RWPE1 (cell line): Measurements from ENCODE around the gene TPM2.

Experiments used
- CTCF ChIA-PET: fragments of 350-600 bp; sonication (Branson Sonifier 250); formaldehyde crosslinking; extraction: SDS; loops from one replicate; lab custom pipeline; 2021; lab: Yijun Ruan, JAX
- POLR2A ChIA-PET: fragments of 400-600 bp; formaldehyde crosslinking; extraction: SDS; loops from one replicate; lab custom pipeline; 2020; ENCODE audit warnings: antibody characterized with exemption; ENCODE audit not compliant: low non-redundant PET; lab: Yijun Ruan, JAX
- DNase-seq: peaks from one replicate; pipeline ENCODE4 v3.0.0; 2012; ENCODE audit warnings: low spot score
- H3K27ac ChIP-seq: fragments of 450-650 bp; 2 replicates; pipeline ENCODE4 v1.5.1; 2017
- CTCF ChIP-seq: fragments of 450-650 bp; conservative IDR thresholded peaks from 2 replicates; pipeline ENCODE4 v1.5.1; 2017; ENCODE audit warnings: low read depth, mild to moderate bottlenecking

Gene TPM2

DNA sequence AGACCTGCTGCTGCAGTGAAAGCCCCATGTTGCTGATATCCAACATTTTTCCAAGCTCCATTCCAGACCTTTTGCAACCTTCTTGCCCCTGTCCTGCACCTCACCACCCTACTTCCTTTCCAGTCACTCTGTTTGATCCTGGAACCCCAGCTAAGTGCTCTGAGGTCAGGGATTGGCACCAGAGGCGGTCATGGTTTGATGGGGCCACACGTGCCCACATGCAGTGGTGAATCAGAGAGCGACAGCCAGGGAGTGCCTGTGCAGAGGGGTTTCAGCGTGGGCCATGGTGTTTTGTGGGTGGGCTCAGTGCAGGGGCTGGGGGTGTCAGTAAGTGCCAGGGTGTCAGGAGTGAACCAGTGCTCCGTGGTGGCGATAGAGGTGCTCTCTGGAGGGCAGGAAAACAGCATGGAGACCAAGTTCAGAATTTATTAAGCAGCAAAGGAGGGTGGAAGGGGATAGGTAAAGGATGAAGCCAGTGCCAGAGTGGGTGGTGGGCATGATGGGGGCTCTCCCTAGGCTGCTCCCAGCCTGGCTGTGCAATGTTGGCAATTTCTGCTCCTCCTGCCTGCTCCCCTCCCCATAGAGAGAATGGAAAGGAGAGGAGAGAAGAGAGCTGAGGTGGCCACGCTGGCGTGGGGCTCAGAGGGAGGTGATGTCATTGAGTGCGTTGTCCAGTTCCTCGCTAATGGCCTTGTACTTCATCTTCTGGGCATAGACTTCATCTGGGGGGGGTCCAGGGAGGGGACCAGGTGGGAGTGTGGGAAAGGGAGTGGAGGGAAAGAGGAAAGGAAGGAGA, 7.0 kb downstream of the TPM2 start:
- CTCF ChIA-PET: interaction anchor here (1.0 kb wide), 1 partner anchor 14 kb away, joined by 5 read pairs; no protein-coding TSS in a partner anchor
- TF ChIP-seq CTCF: no peak
- no peak for DNase-seq
- POLR2A ChIA-PET: no interaction called here
- H3K27ac ChIP-seq: peak overlapping the region; percentile 60

DNA sequence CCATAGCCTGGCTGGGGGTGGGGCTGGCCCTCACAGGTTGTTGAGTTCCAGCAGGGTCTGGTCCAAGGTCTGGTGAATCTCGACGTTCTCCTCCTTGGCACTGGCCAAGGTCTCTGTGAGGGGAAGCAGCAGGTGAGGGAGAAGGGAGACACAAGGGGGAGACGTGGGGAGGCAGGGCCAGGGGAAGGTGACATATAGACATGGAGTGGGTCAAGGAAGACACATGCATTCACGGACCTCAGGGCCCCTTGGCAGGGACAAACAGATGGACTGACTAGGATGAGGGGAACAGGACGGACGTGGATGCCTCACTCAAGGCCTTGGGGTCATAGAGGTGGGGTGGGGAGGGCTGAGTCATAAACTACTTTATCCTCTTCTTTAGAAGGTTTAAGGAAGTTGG, 7.7 kb downstream of the TPM2 start:
- DNase-seq: no peak
- H3K27ac ChIP-seq: peak overlapping the region; percentile 60
- ChIA-PET POLR2A (no interaction called here), CTCF (no interaction called here)
- no peak for TF ChIP-seq CTCF

DNA sequence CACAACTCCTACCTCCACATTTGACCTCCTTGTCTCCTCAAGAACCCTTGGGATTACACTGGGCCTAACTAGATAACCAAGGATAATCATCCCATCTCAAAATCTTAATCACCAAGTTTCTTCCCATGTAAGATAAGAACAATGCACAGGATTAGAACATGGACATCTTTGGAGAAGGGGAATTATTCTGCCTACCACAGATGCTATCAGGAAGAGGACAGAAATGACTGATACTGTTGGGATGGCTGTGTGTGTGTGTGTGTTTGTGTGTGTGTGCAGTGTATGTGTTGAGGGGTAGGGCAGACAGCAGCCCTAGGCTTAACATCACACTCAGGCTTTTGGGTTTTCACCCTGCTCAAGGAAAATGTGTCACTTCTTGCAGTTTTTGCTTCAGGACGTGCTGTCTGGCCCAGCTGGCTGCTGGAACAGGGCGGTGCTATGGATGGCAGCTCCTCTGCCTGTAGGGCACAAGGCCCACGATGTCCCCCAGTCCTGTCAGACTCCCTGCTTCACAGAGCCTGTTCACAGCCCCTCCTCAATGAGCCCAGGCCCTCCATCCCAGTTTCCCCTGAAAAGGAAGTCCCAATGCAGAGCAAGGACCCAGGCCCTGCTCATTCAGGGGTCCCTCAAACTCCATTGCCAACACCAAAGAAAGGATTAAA, 8.3 kb downstream of the TPM2 start:
- no peak for DNase-seq
- POLR2A ChIA-PET: no interaction called here
- CTCF ChIA-PET: no interaction called here

GRCh38 chr9:35680331-35681105, 9.2 kb downstream of the TPM2 start:
- POLR2A ChIA-PET: no interaction called here
- CTCF ChIA-PET: no interaction called here
- H3K27ac ChIP-seq: peak overlapping the region; percentile 20; the same call in 1 of the 2 replicates
- no peak for TF ChIP-seq CTCF
- DNase-seq: no peak

More for the DNA sequence above, 8.3 kb downstream of the TPM2 start:
- TF ChIP-seq CTCF: no peak
- H3K27ac ChIP-seq: peak overlapping the region; percentile 60

GRCh38 chr9:35679766-35680330, 9.9 kb downstream of the TPM2 start:
- peak overlapping the region; percentile 20; the same call in 1 of the 2 replicates for H3K27ac ChIP-seq
- CTCF ChIA-PET: no interaction called here
- POLR2A ChIA-PET: interaction anchor here (0.8 kb wide), 1 partner anchor 9 kb away, joined by 3 read pairs; no protein-coding TSS in a partner anchor
- no peak for DNase-seq
- TF ChIP-seq CTCF: no peak

- ChIA-PET CTCF (no interaction called here), POLR2A (interaction anchor here (0.8 kb wide), 1 partner anchor 10 kb away, joined by 3 read pairs; no protein-coding TSS in a partner anchor)
- no peak for TF ChIP-seq CTCF
- DNase-seq: no peak
- H3K27ac ChIP-seq: no peak overlapping the region
These were observed 10.6 kb downstream of the TPM2 start for GRCh38 chr9:35679091-35679490.
